HEK293T (cell line): Measurements from ENCODE around the gene BEND5.

Experiments used
- ARNT ChIP-seq: fragments of 450-650 bp; IDR thresholded peaks from 2 replicates; pipeline ENCODE4 v1.6.1; 2017; ENCODE audit warnings: mild to moderate bottlenecking
- BHLHE40 ChIP-seq: fragments of 450-650 bp; IDR thresholded peaks from 2 replicates; pipeline ENCODE4 v1.6.1; 2016; ENCODE audit warnings: mild to moderate bottlenecking, moderate library complexity, borderline replicate concordance
- ELF4 ChIP-seq: fragments of 450-650 bp; IDR thresholded peaks from 2 replicates; pipeline ENCODE4 v1.6.1; 2017; ENCODE audit warnings: antibody characterized with exemption
- FOXA1 ChIP-seq: fragments of 450-650 bp; IDR thresholded peaks from 2 replicates; pipeline ENCODE4 v1.6.1; 2016; ENCODE audit warnings: mild to moderate bottlenecking
- FOXK2 ChIP-seq: fragments of 450-650 bp; IDR thresholded peaks from 2 replicates; pipeline ENCODE4 v1.6.1; 2016; ENCODE audit warnings: mild to moderate bottlenecking
- FOXM1 ChIP-seq: fragments of 450-650 bp; IDR thresholded peaks from 2 replicates; pipeline ENCODE4 v1.6.1; 2017; ENCODE audit warnings: mild to moderate bottlenecking, borderline replicate concordance
- HDGF ChIP-seq: fragments of 450-650 bp; IDR thresholded peaks from 2 replicates; pipeline ENCODE4 v1.6.1; 2017; ENCODE audit warnings: antibody characterized with exemption, borderline replicate concordance
- L3MBTL2 ChIP-seq: fragments of 450-650 bp; conservative IDR thresholded peaks from 2 replicates; pipeline ENCODE4 v1.6.1; 2016; ENCODE audit warnings: mild to moderate bottlenecking
- LEF1 ChIP-seq: fragments of 450-650 bp; IDR thresholded peaks from 2 replicates; pipeline ENCODE4 v1.6.1; 2017; ENCODE audit warnings: mild to moderate bottlenecking, borderline replicate concordance
- NFRKB ChIP-seq: fragments of 450-650 bp; IDR thresholded peaks from 2 replicates; pipeline ENCODE4 v1.6.1; 2016; ENCODE audit warnings: mild to moderate bottlenecking, moderate library complexity
- PKNOX1 ChIP-seq: fragments of 450-650 bp; IDR thresholded peaks from 2 replicates; pipeline ENCODE4 v1.6.1; 2016
- SP1 ChIP-seq: fragments of 450-650 bp; IDR thresholded peaks from 2 replicates; pipeline ENCODE4 v1.6.1; 2017
- TARDBP ChIP-seq: fragments of 450-650 bp; IDR thresholded peaks from 2 replicates; pipeline ENCODE4 v1.6.1; 2016
- ZNF384 ChIP-seq: fragments of 450-650 bp; IDR thresholded peaks from 2 replicates; pipeline ENCODE4 v1.6.1; 2016

GRCh38 chr1:48740621-48741020 is 36.1 kb downstream of the BEND5 start:
- TF ChIP-seq FOXM1 (no peak), TARDBP (no peak), BHLHE40 (no peak), HDGF (no peak), SP1 (no peak), ARNT (no peak), FOXA1 (no peak), ELF4 (no peak), L3MBTL2 (no peak), FOXK2 (no peak), NFRKB (no peak), LEF1 (no peak), PKNOX1 (no peak), ZNF384 (no peak)
